ENCODE measurements around the gene MCL1. TPM values are rescaled to one million over a fixed set of nuclear protein-coding genes. Genes with fewer than 3 reads are reported as not detected.

The MCL1 gene
- total and polyA plus RNA-seq, 10 of the 15 experiments (the other 5 are each of a cell fraction or from before 2014, with no cell fraction given): 18.1 to 148 (median 86.4) TPM

- H3K4me2 ChIP-seq (ENCODE audit: control insufficient read depth, insufficient read depth): no peak overlapping the region
- ChIA-PET SMC1A (ENCODE audit: uncharacterized antibody, unreplicated experiment) (no interaction called here), CTCF (interaction anchor here (0.6 kb wide), 2 partner anchors 19 to 33 kb away, joined by 3 to 4 read pairs; no protein-coding TSS in a partner anchor), RAD21 (ENCODE audit: unreplicated experiment) (no interaction called here), POLR2A (no interaction called here)
- no TSS peak for BruUV-seq (replicated peaks)
- H4K20me1 ChIP-seq (ENCODE audit: control insufficient read depth, insufficient read depth): no peaks in the 10 kb centered on the region
- in situ Hi-C loops (cut with MboI) (no loop called here), intact Hi-C loops (cut with micrococcal nuclease; ENCODE audit: unreplicated experiment) (no loop called here)
- FAIRE-seq: no peak
- no peaks in the 10 kb centered on the region; a peak in 1 of 4 replicates for H3K27me3 ChIP-seq (replicated peaks in 1 of 2; ENCODE audit: control insufficient read depth in 2 of 2, insufficient read depth in 2 of 2, low read length in 1 of 2)
- no peak overlapping the region for H3K9ac ChIP-seq (ENCODE audit: control insufficient read depth, insufficient read depth, low read length)
- H3K9me3 ChIP-seq (replicated peaks; ENCODE audit: control insufficient read depth, insufficient read depth, low read length): no peaks in the 10 kb centered on the region
- H3K79me2 ChIP-seq (ENCODE audit: control insufficient read depth, insufficient read depth, low read length): peaks cover under 1% of the 10 kb centered on the region
- no peaks in the 10 kb centered on the region for H3K36me3 ChIP-seq (ENCODE audit: control insufficient read depth in 2 of 2, insufficient read depth in 2 of 2, low read length in 1 of 2)
- TF ChIP-seq ZNF592 (IDR thresholded peaks at IDR 0.05) (no peak), POLR2A (IDR thresholded peaks at IDR 0.05; ENCODE audit: low read depth, low read length) (peak; percentile 59)
- H2AFZ ChIP-seq (ENCODE audit: control insufficient read depth, low read depth, low read length): no peak overlapping the region
- H3K27ac ChIP-seq (ENCODE audit: control insufficient read depth, insufficient read depth): no peak overlapping the region
- no peak for DNase-seq (ENCODE audit: low read depth, low spot score)
- WGBS (ENCODE audit: insufficient coverage, insufficient replicate concordance, low lambda C conversion rate, missing lambda C conversion rate): 86% methylated on average over 19 of the region's 19 CpGs
- no peak for ATAC-seq
- peaks cover 5% of the 10 kb centered on the region; the same call in 1 of the 2 replicates for H3K4me1 ChIP-seq (ENCODE audit: control insufficient read depth, insufficient read depth, low read length)
- H3K4me3 ChIP-seq: no peak overlapping the region
These were observed 24.0 kb downstream of the MCL1 start for GRCh38 chr1:150555198-150555970.

GRCh38 chr1:150554086-150554452, 25.3 kb downstream of the MCL1 start:
- Histone ChIP-seq H3K9ac (ENCODE audit: control insufficient read depth, insufficient read depth, low read length) (no peak overlapping the region), H3K4me2 (ENCODE audit: control insufficient read depth, insufficient read depth) (no peak overlapping the region)
- in situ Hi-C loops (cut with MboI): no loop called here

More at GRCh38 chr1:150554086-150554452, 25.3 kb downstream of the MCL1 start:
- Histone ChIP-seq H3K36me3 (ENCODE audit: control insufficient read depth in 2 of 2, insufficient read depth in 2 of 2, low read length in 1 of 2) (no peaks in the 10 kb centered on the region), H4K20me1 (ENCODE audit: control insufficient read depth, insufficient read depth) (no peaks in the 10 kb centered on the region), H3K4me1 (ENCODE audit: control insufficient read depth, insufficient read depth, low read length) (no peaks in the 10 kb centered on the region), H3K27ac (ENCODE audit: control insufficient read depth, insufficient read depth) (no peak overlapping the region), H3K4me3 (no peak overlapping the region), H2AFZ (ENCODE audit: control insufficient read depth, low read depth, low read length) (no peak overlapping the region), H3K27me3 (replicated peaks in 1 of 2; ENCODE audit: control insufficient read depth in 2 of 2, insufficient read depth in 2 of 2, low read length in 1 of 2) (no peaks in the 10 kb centered on the region; a peak in 1 of 4 replicates), H3K79me2 (ENCODE audit: control insufficient read depth, insufficient read depth, low read length) (no peaks in the 10 kb centered on the region), H3K9me3 (replicated peaks; ENCODE audit: control insufficient read depth, insufficient read depth, low read length) (no peaks in the 10 kb centered on the region)
- RAD21 ChIA-PET (ENCODE audit: unreplicated experiment): no interaction called here
- no peak for DNase-seq (ENCODE audit: low read depth, low spot score)
- ATAC-seq: no peak
- BruUV-seq (replicated peaks): no TSS peak
- TF ChIP-seq ELK1 (IDR thresholded peaks at IDR 0.05; ENCODE audit: low read depth, low read length) (no peak), POLR2A (IDR thresholded peaks at IDR 0.05; ENCODE audit: low read depth, low read length) (no peak), PAX8 (IDR thresholded peaks at IDR 0.05) (no peak), SMC3 (IDR thresholded peaks at IDR 0.05; ENCODE audit: borderline replicate concordance, low read length) (no peak), SREBF2 (IDR thresholded peaks at IDR 0.05; ENCODE audit: low read length) (no peak), POLR2AphosphoS5 (IDR thresholded peaks at IDR 0.05; ENCODE audit: low read length) (no peak), DPF2 (IDR thresholded peaks at IDR 0.05) (no peak), RB1 (IDR thresholded peaks at IDR 0.05; ENCODE audit: borderline replicate concordance) (no peak), GABPA (IDR thresholded peaks at IDR 0.05; ENCODE audit: low read depth) (no peak), CBX5 (IDR thresholded peaks at IDR 0.05; ENCODE audit: low read depth) (no peak), POU2F2 (IDR thresholded peaks at IDR 0.05; ENCODE audit: borderline replicate concordance, low read depth, low read length) (no peak)
- 73% methylated on average over 8 of the region's 8 CpGs for WGBS (ENCODE audit: insufficient coverage, insufficient replicate concordance, low lambda C conversion rate, missing lambda C conversion rate)
- SMC1A ChIA-PET (ENCODE audit: uncharacterized antibody, unreplicated experiment): no interaction called here
- CTCF ChIA-PET: no interaction called here
- FAIRE-seq: no peak
- intact Hi-C loops (cut with micrococcal nuclease; ENCODE audit: unreplicated experiment): no loop called here
- POLR2A ChIA-PET: no interaction called here
